T-cell (primary cell): ENCODE measurements around the gene AATK. TPM values are rescaled to one million over a fixed set of nuclear protein-coding genes. Genes with fewer than 3 reads are reported as not detected.

ENCODE experiments used
- ATAC-seq, 4 experiments: fragments of 200-7000 bp in 3 of 4; fragments of 150-1000 bp in 1 of 4; cut with Tn5 transposase; replicated peaks in 1 of 4; 1 replicate in 3 of 4; 2 replicates in 1 of 4; pipeline ENCODE4 v1.10.0; 2021; ENCODE audit warnings: moderate library complexity in 3 of 4, mild to moderate bottlenecking in 2 of 4, moderate number of reproducible peaks in 1 of 4
- CTCF ChIA-PET, 2 donors: fragments of 300-600 bp; sonication (Branson Sonifier 250); formaldehyde crosslinking; loops; one replicate each; lab custom pipeline; 2022; ENCODE audit warnings: antibody characterized with exemption in 2 of 2; lab: Charles Lee
- POLR2A ChIA-PET, 2 donors: fragments of 300-600 bp; sonication (Branson Sonifier 250); formaldehyde crosslinking; loops; one replicate each; lab custom pipeline; 2022; ENCODE audit warnings: antibody characterized with exemption in 2 of 2; lab: Charles Lee
- DNase-seq, 35 experiments: peaks; one replicate each; pipeline versions ENCODE4 v3.0.0 to v3.0.0-alpha.2; 2013 to 2023
- H3K27ac ChIP-seq: one replicate; pipeline ENCODE4 v1.5.1; 2013; ENCODE audit warnings: low read length
- H3K27me3 ChIP-seq, 2 experiments: replicated peaks in 1 of 2; 1 replicate in 1 of 2; 2 replicates in 1 of 2; pipeline versions ENCODE4 v1.6.1 to v1.7.0; 2013; ENCODE audit warnings: low read length in 1 of 2, mixed read lengths in 1 of 2; ENCODE audit not compliant: control insufficient read depth in 2 of 2, insufficient read depth in 2 of 2; ENCODE audit errors: extremely low read depth in 1 of 2
- H3K36me3 ChIP-seq, 2 donors: 1 replicate in 1 of 2; 2 replicates in 1 of 2; pipeline versions ENCODE4 v1.6.1 to v1.7.0; 2013; ENCODE audit warnings: low read length in 1 of 2; ENCODE audit not compliant: control insufficient read depth in 2 of 2, insufficient read depth in 1 of 2; ENCODE audit errors: extremely low read depth in 1 of 2
- H3K4me1 ChIP-seq, 2 experiments: 1 replicate in 1 of 2; 2 replicates in 1 of 2; pipeline versions ENCODE4 v1.6.1 to v1.7.0; 2013; ENCODE audit warnings: low read length in 2 of 2, mixed read lengths in 1 of 2; ENCODE audit not compliant: insufficient read depth in 2 of 2, control insufficient read depth in 1 of 2; ENCODE audit errors: extremely low read depth in 1 of 2
- H3K4me3 ChIP-seq, 2 donors: 1 replicate in 1 of 2; 2 replicates in 1 of 2; pipeline versions ENCODE4 v1.5.1 to v1.7.0; 2013; ENCODE audit warnings: mild to moderate bottlenecking in 2 of 2, low read length in 1 of 2, moderate library complexity in 1 of 2; ENCODE audit not compliant: control insufficient read depth in 1 of 2; ENCODE audit errors: extremely low read depth in 1 of 2
- H3K9me3 ChIP-seq: 2 replicates; pipeline ENCODE4 v1.7.0; 2013
- H3K27ac Mint-ChIP-seq, 2 donors: one replicate each; pipeline ENCODE4 v1.8.0; 2020 to 2021; ENCODE audit warnings: mild to moderate bottlenecking in 2 of 2, mixed read lengths in 2 of 2
- H3K27me3 Mint-ChIP-seq, 2 donors: one replicate each; pipeline ENCODE4 v1.8.0; 2021 to 2022; ENCODE audit warnings: mixed read lengths in 2 of 2
- H3K36me3 Mint-ChIP-seq: one replicate; pipeline ENCODE4 v1.8.0; 2021; ENCODE audit warnings: mixed read lengths
- H3K4me1 Mint-ChIP-seq, 3 donors: one replicate each; pipeline ENCODE4 v1.8.0; 2020 to 2022; ENCODE audit warnings: mixed read lengths in 3 of 3, mild to moderate bottlenecking in 1 of 3
- H3K4me3 Mint-ChIP-seq, 3 donors: one replicate each; pipeline ENCODE4 v1.8.0; 2020 to 2022; ENCODE audit warnings: mild to moderate bottlenecking in 3 of 3, mixed read lengths in 3 of 3, moderate library complexity in 3 of 3
- H3K9me3 Mint-ChIP-seq, 3 donors: one replicate each; pipeline ENCODE4 v1.8.0; 2020 to 2022; ENCODE audit warnings: mixed read lengths in 3 of 3
- WGBS: methylation state at CpG from one replicate; pipeline ENCODE4 v1.1.5; 2013; ENCODE audit warnings: missing lambda C conversion rate; ENCODE audit not compliant: insufficient coverage; 5-methylcytosine and 5-hydroxymethylcytosine counted together
- total RNA-seq, 35 experiments: library from RNA in 6 of 35; stranded (reverse) in 6 of 35; fragments of 120-200 nt in 1 of 35; gene quantifications; one replicate each; pipeline versions ENCODE4 v1.2.1 to v1.2.4 and lab custom pipeline; 2013 to 2026

Gene AATK
- total RNA-seq, 5 donors from 2014 or later (not counting 1 experiment from before 2014, with no cell fraction given): 0.63 to 11.1 (median 0.72) TPM

- POLR2A ChIA-PET: no interaction called here
These were observed 27.5 kb downstream of the AATK start for GRCh38 chr17:81138500-81138899.

GRCh38 chr17:81138083-81138482, 27.9 kb downstream of the AATK start:
- ChIA-PET POLR2A (no interaction called here), CTCF (no interaction called here)
- no peaks in the 10 kb centered on the region for H3K36me3 Mint-ChIP-seq
- H3K27me3 ChIP-seq: peaks cover 0 to 20% of the 10 kb centered on the region in 2 experiments
- 88% methylated on average over 15 of the region's 15 CpGs for WGBS
- no peak overlapping the region for H3K4me3 Mint-ChIP-seq
- DNase-seq: no peak
- no peaks in the 10 kb centered on the region for H3K4me1 ChIP-seq
- no peaks in the 10 kb centered on the region for H3K4me1 Mint-ChIP-seq
- peaks cover 0 to 3% of the 10 kb centered on the region in 2 donors for H3K27me3 Mint-ChIP-seq
- no peaks in the 10 kb centered on the region for H3K36me3 ChIP-seq
- no peak overlapping the region for H3K27ac ChIP-seq
- H3K27ac Mint-ChIP-seq: no peak overlapping the region
- H3K4me3 ChIP-seq: no peak overlapping the region
- ATAC-seq: no peak
- H3K9me3 ChIP-seq: no peaks in the 10 kb centered on the region
- no peaks in the 10 kb centered on the region for H3K9me3 Mint-ChIP-seq

More at GRCh38 chr17:81138500-81138899, 27.5 kb downstream of the AATK start:
- Histone ChIP-seq H3K4me1 (no peaks in the 10 kb centered on the region), H3K36me3 (no peaks in the 10 kb centered on the region), H3K9me3 (no peaks in the 10 kb centered on the region), H3K4me3 (no peak overlapping the region), H3K27ac (no peak overlapping the region), H3K27me3 (peaks cover 0 to 24% of the 10 kb centered on the region in 2 experiments)
- H3K9me3 Mint-ChIP-seq: no peaks in the 10 kb centered on the region
- CTCF ChIA-PET: no interaction called here
- no peak for ATAC-seq
- H3K27ac Mint-ChIP-seq: peak overlapping the region in 1 of 2 donors; percentile 52
- peaks cover 0 to 3% of the 10 kb centered on the region in 2 donors for H3K27me3 Mint-ChIP-seq
- no peak overlapping the region for H3K4me3 Mint-ChIP-seq
- no peaks in the 10 kb centered on the region for H3K4me1 Mint-ChIP-seq
- WGBS: 92% methylated on average over 25 of the region's 25 CpGs
- no peak for DNase-seq
- H3K36me3 Mint-ChIP-seq: no peaks in the 10 kb centered on the region

- H3K36me3 ChIP-seq: no peaks in the 10 kb centered on the region
- Mint-ChIP-seq H3K4me3 (no peak overlapping the region), H3K36me3 (no peaks in the 10 kb centered on the region), H3K27me3 (peaks cover 0 to 3% of the 10 kb centered on the region in 2 donors), H3K9me3 (no peaks in the 10 kb centered on the region), H3K27ac (no peak overlapping the region), H3K4me1 (no peaks in the 10 kb centered on the region)
- peaks cover 0 to 14% of the 10 kb centered on the region in 2 experiments for H3K27me3 ChIP-seq
- no peak overlapping the region for H3K4me3 ChIP-seq
- ATAC-seq (no peak), DNase-seq (no peak)
- CTCF ChIA-PET: no interaction called here
- H3K4me1 ChIP-seq: no peaks in the 10 kb centered on the region
- POLR2A ChIA-PET: no interaction called here
- 92% methylated on average over 10 of the region's 13 CpGs for WGBS
- no peaks in the 10 kb centered on the region for H3K9me3 ChIP-seq
- no peak overlapping the region for H3K27ac ChIP-seq
These were observed 28.8 kb downstream of the AATK start for GRCh38 chr17:81137248-81137647.

DNA sequence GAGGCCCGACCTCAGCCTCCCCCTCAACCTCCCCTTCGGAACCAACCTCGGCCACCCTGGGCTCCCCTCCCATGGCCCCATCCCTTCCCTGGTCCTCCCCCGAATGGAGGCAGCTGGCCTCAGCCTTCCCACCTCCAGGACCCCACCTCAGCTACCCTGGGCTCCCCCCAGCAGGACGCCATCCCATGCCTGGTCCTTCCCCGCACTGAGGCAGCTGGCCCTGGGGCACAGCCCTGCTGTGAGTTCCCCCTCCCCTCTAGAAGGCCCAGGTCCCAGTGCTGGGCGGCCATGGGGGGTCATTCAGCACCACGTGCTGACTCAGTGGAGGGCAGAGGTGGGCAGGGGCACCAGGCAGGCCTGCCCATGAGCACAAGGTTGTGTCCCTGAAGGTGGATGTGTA, 29.7 kb downstream of the AATK start:
- ATAC-seq (no peak), DNase-seq (no peak)
- POLR2A ChIA-PET: interaction anchor here in 1 of 2 donors (0.5 kb wide), 1 partner anchor 178 kb away, joined by 6 read pairs; no protein-coding TSS in a partner anchor
- no peaks in the 10 kb centered on the region for H3K36me3 Mint-ChIP-seq
- no peaks in the 10 kb centered on the region for H3K4me1 Mint-ChIP-seq
- H3K27ac ChIP-seq: no peak overlapping the region
- H3K9me3 ChIP-seq: no peaks in the 10 kb centered on the region
- no peak overlapping the region for H3K4me3 ChIP-seq
- peaks cover 0 to 3% of the 10 kb centered on the region in 2 donors for H3K27me3 Mint-ChIP-seq
- no peak overlapping the region for H3K4me3 Mint-ChIP-seq
- H3K27ac Mint-ChIP-seq: no peak overlapping the region
- no peaks in the 10 kb centered on the region for H3K4me1 ChIP-seq
- no peaks in the 10 kb centered on the region for H3K36me3 ChIP-seq
- 73% methylated on average over 8 of the region's 8 CpGs for WGBS
- no peaks in the 10 kb centered on the region for H3K9me3 Mint-ChIP-seq
- CTCF ChIA-PET: no interaction called here
- peaks cover 0 to 10% of the 10 kb centered on the region in 2 experiments for H3K27me3 ChIP-seq

DNA sequence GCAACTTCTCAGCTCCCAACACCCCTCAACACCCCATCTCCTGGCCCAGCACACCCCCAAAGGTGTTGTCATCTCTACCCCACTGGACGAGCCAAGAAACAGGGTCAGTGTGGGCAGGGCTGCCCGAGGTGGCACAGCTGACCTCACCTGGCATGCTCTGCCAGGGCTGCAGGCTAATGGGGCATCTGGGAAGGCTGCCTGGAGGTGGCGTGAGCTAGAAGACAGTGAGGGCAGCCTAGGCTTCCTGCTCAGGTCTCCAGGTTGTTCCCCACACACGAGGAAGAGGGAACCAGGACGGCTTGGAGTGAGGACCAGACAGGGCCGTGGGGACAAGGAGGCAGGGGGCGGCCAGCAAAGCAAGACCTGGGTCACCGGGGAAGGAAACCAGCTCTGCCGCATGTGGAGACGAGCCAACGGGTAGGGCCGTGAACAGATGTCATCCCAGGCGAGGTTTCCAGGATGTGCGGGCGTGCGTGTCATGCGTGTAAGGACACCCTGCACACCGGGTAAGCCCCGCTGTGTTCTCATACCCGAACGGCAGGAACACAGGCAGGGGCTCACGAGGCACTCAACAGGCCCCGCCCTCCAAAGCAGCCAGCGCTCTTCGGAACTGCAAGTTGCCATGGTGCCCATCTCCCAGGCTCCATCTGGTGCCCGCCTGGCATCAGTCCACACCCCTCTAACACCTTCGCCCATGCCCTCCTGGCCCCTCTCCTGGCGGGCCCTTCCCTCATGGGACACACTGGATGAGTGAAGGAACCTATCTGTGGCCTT, 30.3 kb downstream of the AATK start:
- peaks cover 0 to 3% of the 10 kb centered on the region in 2 donors for H3K27me3 Mint-ChIP-seq
- H3K9me3 Mint-ChIP-seq: no peaks in the 10 kb centered on the region
- peaks cover 0 to 11% of the 10 kb centered on the region in 2 experiments for H3K27me3 ChIP-seq
- H3K27ac ChIP-seq: no peak overlapping the region
- H3K4me1 ChIP-seq: no peaks in the 10 kb centered on the region
- H3K27ac Mint-ChIP-seq: no peak overlapping the region
- no peaks in the 10 kb centered on the region for H3K36me3 ChIP-seq
- no peak overlapping the region for H3K4me3 Mint-ChIP-seq
- ChIA-PET CTCF (no interaction called here), POLR2A (no interaction called here)
- ATAC-seq (no peak), DNase-seq (no peak)
- H3K36me3 Mint-ChIP-seq: no peaks in the 10 kb centered on the region
- no peaks in the 10 kb centered on the region for H3K4me1 Mint-ChIP-seq
- 86% methylated on average over 27 of the region's 28 CpGs for WGBS
- no peak overlapping the region for H3K4me3 ChIP-seq
- no peaks in the 10 kb centered on the region for H3K9me3 ChIP-seq

GRCh38 chr17:81134064-81134781, 31.8 kb downstream of the AATK start:
- Histone ChIP-seq H3K4me1 (no peaks in the 10 kb centered on the region), H3K27me3 (peaks cover 0 to 8% of the 10 kb centered on the region in 2 experiments), H3K9me3 (no peaks in the 10 kb centered on the region), H3K4me3 (no peak overlapping the region), H3K27ac (no peak overlapping the region), H3K36me3 (no peaks in the 10 kb centered on the region)
- H3K27ac Mint-ChIP-seq: no peak overlapping the region
- no peak for ATAC-seq
- H3K9me3 Mint-ChIP-seq: no peaks in the 10 kb centered on the region
- H3K27me3 Mint-ChIP-seq: no peaks in the 10 kb centered on the region
- POLR2A ChIA-PET: no interaction called here
- 84% methylated on average over 25 of the region's 28 CpGs for WGBS
- H3K36me3 Mint-ChIP-seq: no peaks in the 10 kb centered on the region
- no peak for DNase-seq
- H3K4me1 Mint-ChIP-seq: no peaks in the 10 kb centered on the region
- CTCF ChIA-PET: no interaction called here
- no peak overlapping the region for H3K4me3 Mint-ChIP-seq
